Activated CD8-positive, alpha-beta T cell treated with anti-CD3 and anti-CD28 coated beads for 36 hours (primary cell): Measurements from ENCODE around the gene CDH5. TPM values are rescaled to one million over a fixed set of nuclear protein-coding genes. Genes with fewer than 3 reads are reported as not detected.

Experiments
- ATAC-seq: fragments of 200-7000 bp; cut with Tn5 transposase; one replicate; pipeline ENCODE4 v1.10.0; 2021; ENCODE audit warnings: mild to moderate bottlenecking, moderate library complexity
- CTCF ChIA-PET: fragments of 350-600 bp; sonication (Branson Sonifier 250); formaldehyde crosslinking; loops from one replicate; lab custom pipeline; 2021; ENCODE audit warnings: antibody characterized with exemption; lab: Charles Lee
- POLR2A ChIA-PET: fragments of 350-600 bp; sonication (Branson Sonifier 250); formaldehyde crosslinking; loops from one replicate; lab custom pipeline; 2021; ENCODE audit warnings: antibody characterized with exemption; lab: Charles Lee
- DNase-seq: peaks from one replicate; pipeline ENCODE4 v3.0.0-alpha.2; 2020
- H3K27ac Mint-ChIP-seq: one replicate; pipeline ENCODE4 v1.8.0; 2021; ENCODE audit warnings: mild to moderate bottlenecking, mixed read lengths
- H3K27me3 Mint-ChIP-seq: one replicate; pipeline ENCODE4 v1.8.0; 2021; ENCODE audit warnings: mixed read lengths
- H3K36me3 Mint-ChIP-seq: one replicate; pipeline ENCODE4 v1.8.0; 2021; ENCODE audit warnings: low read depth, mixed read lengths
- H3K4me1 Mint-ChIP-seq: one replicate; pipeline ENCODE4 v1.8.0; 2021; ENCODE audit warnings: low read depth, mixed read lengths
- H3K4me3 Mint-ChIP-seq: one replicate; pipeline ENCODE4 v1.8.0; 2021; ENCODE audit warnings: mild to moderate bottlenecking, moderate library complexity, mixed read lengths
- H3K9me3 Mint-ChIP-seq: one replicate; pipeline ENCODE4 v1.8.0; 2021; ENCODE audit warnings: mixed read lengths
- CTCF ChIP-seq: fragments of 200-600 bp; IDR thresholded peaks from one replicate; pipeline ENCODE4 v1.8.0; 2022; ENCODE audit warnings: antibody characterized with exemption, mild to moderate bottlenecking
- intact Hi-C: fragments of 100-400 bp; cut with micrococcal nuclease; formaldehyde crosslinking; loops from one replicate; pipeline ENCODE4 v1.10.0; 2022
- total RNA-seq, 2 experiments: library from RNA; stranded (reverse); gene quantifications; one replicate each; pipeline ENCODE4 v1.2.3, GENCODE V29; 2021

The CDH5 gene
- total RNA-seq, 2 experiments from 2014 or later = not detected

GRCh38 chr16:66377324-66377723, 10.8 kb downstream of the CDH5 start:
- no peak for TF ChIP-seq CTCF
- Mint-ChIP-seq H3K27ac (no peak overlapping the region), H3K27me3 (no peaks in the 10 kb centered on the region), H3K36me3 (no peaks in the 10 kb centered on the region), H3K4me3 (no peak overlapping the region), H3K9me3 (no peaks in the 10 kb centered on the region), H3K4me1 (no peaks in the 10 kb centered on the region)
- intact Hi-C loops = no loop called here
- POLR2A ChIA-PET = no interaction called here
- CTCF ChIA-PET = no interaction called here
- DNase-seq = no peak
- no peak for ATAC-seq

- Mint-ChIP-seq H3K36me3 (no peaks in the 10 kb centered on the region), H3K9me3 (no peaks in the 10 kb centered on the region), H3K4me1 (no peaks in the 10 kb centered on the region), H3K4me3 (no peak overlapping the region), H3K27me3 (no peaks in the 10 kb centered on the region), H3K27ac (no peak overlapping the region)
- TF ChIP-seq CTCF = no peak
- DNase-seq (no peak), ATAC-seq (no peak)
- ChIA-PET POLR2A (no interaction called here), CTCF (no interaction called here)
- intact Hi-C loops = no loop called here
Observed at GRCh38 chr16:66378741-66379570, 12.5 kb downstream of the CDH5 start.

GRCh38 chr16:66379571-66379941, 13.1 kb downstream of the CDH5 start:
- intact Hi-C loops = no loop called here
- ATAC-seq = no peak
- no peak for TF ChIP-seq CTCF
- Mint-ChIP-seq H3K9me3 (no peaks in the 10 kb centered on the region), H3K27me3 (no peaks in the 10 kb centered on the region), H3K27ac (no peak overlapping the region), H3K36me3 (no peaks in the 10 kb centered on the region), H3K4me1 (no peaks in the 10 kb centered on the region), H3K4me3 (no peak overlapping the region)
- DNase-seq = no peak
- CTCF ChIA-PET = no interaction called here
- POLR2A ChIA-PET = no interaction called here

- no peaks in the 10 kb centered on the region for H3K27me3 Mint-ChIP-seq
- no peaks in the 10 kb centered on the region for H3K9me3 Mint-ChIP-seq
- ChIA-PET POLR2A (no interaction called here), CTCF (interaction anchor here (1.8 kb wide), 1 partner anchor 23 kb away, joined by 6 read pairs; no protein-coding TSS in a partner anchor)
- no peak overlapping the region for H3K4me3 Mint-ChIP-seq
- H3K36me3 Mint-ChIP-seq = no peaks in the 10 kb centered on the region
- H3K27ac Mint-ChIP-seq = no peak overlapping the region
- H3K4me1 Mint-ChIP-seq = no peaks in the 10 kb centered on the region
- TF ChIP-seq CTCF = no peak
- DNase-seq (no peak), ATAC-seq (no peak)
- intact Hi-C loops = no loop called here
Observed at GRCh38 chr16:66380421-66380820, 13.9 kb downstream of the CDH5 start.

DNA sequence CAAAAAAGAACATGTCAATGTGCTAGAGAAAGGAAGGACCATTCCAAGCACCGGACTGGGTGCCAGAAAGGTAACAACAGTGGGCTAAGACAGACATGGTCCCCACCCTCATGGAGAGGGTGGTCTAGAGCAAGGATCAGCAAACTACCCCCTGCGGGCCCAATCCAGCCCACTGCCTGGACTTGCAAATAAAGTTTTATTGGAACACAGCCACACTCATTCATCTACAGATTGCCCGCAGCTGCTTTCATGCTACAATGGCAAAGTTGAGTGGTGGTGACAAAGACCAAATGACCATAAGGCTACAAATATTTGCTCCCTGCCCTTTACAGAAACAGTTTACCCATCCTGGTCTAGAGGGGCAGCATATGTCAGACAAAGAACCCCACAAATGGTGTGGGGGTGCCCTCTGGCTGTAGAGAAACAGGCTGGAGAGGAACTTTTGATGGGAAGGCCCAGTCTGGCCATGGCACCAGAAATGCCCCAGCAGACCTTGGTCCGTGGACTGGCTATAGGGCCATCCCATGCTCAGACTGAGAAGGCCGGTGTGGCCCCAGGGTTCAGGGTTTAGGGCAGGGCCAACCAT, 15.2 kb downstream of the CDH5 start:
- no peaks in the 10 kb centered on the region for H3K9me3 Mint-ChIP-seq
- no peaks in the 10 kb centered on the region for H3K4me1 Mint-ChIP-seq
- DNase-seq (no peak), ATAC-seq (no peak)
- ChIA-PET POLR2A (no interaction called here), CTCF (interaction anchor here (1.8 kb wide), 1 partner anchor 24 kb away, joined by 6 read pairs; no protein-coding TSS in a partner anchor)
- no peak for TF ChIP-seq CTCF
- no peaks in the 10 kb centered on the region for H3K36me3 Mint-ChIP-seq
- no peaks in the 10 kb centered on the region for H3K27me3 Mint-ChIP-seq
- H3K27ac Mint-ChIP-seq = no peak overlapping the region
- no peak overlapping the region for H3K4me3 Mint-ChIP-seq
- intact Hi-C loops = no loop called here
